HepG2 (cell line): ENCODE data around the gene NOVA2. TPM values are rescaled to one million over a fixed set of nuclear protein-coding genes. Genes with fewer than 3 reads are reported as not detected.

Experiments used
- FOXO1 ChIP-seq: sonication (generic); formaldehyde crosslinking; IDR thresholded peaks from 2 replicates; pipeline ENCODE4 v1.4.0; 2020; ENCODE audit warnings: missing genetic modification reagents
- KAT8 ChIP-seq: IDR thresholded peaks from 2 replicates; pipeline ENCODE4 v1.6.1; 2016; ENCODE audit warnings: missing genetic modification reagents, missing compliant biosample characterization
- KMT2A ChIP-seq: sonication (generic); formaldehyde crosslinking; IDR thresholded peaks from 2 replicates; pipeline ENCODE4 v1.4.0; 2020; ENCODE audit warnings: missing genetic modification reagents
- LCORL ChIP-seq, 2 experiments: fragments of 450-650 bp in 1 of 2; sonication (generic) in 1 of 2; formaldehyde crosslinking in 1 of 2; IDR thresholded peaks; 2 replicates each; pipeline versions ENCODE4 v1.5.0 to v1.6.1; 2017 to 2020; ENCODE audit warnings: antibody characterized with exemption in 1 of 2, missing genetic modification reagents in 1 of 2
- MAZ ChIP-seq, 2 experiments: sonication (generic) in 1 of 2; formaldehyde crosslinking in 1 of 2; IDR thresholded peaks; 2 replicates each; pipeline versions ENCODE4 v1.5.0 to v1.6.1; 2012 to 2020; ENCODE audit warnings: low read depth in 2 of 2, mild to moderate bottlenecking in 2 of 2, borderline replicate concordance in 1 of 2, improper control_type of control experiment in 1 of 2, low read length in 1 of 2, missing genetic modification reagents in 1 of 2, moderate library complexity in 1 of 2
- NFATC3 ChIP-seq: sonication (generic); formaldehyde crosslinking; IDR thresholded peaks from 2 replicates; pipeline ENCODE4 v1.5.1; 2020; ENCODE audit warnings: mild to moderate bottlenecking, missing genetic modification reagents
- NFIC ChIP-seq: IDR thresholded peaks from 2 replicates; pipeline ENCODE4 v1.6.1; 2012; ENCODE audit warnings: mild to moderate bottlenecking, low read length, inconsistent platforms
- NFKB2 ChIP-seq: sonication (generic); formaldehyde crosslinking; IDR thresholded peaks from 2 replicates; pipeline ENCODE4 v1.4.0; 2020; ENCODE audit warnings: missing genetic modification reagents, borderline replicate concordance
- NONO ChIP-seq, 2 experiments: fragments of 450-650 bp in 1 of 2; sonication (generic) in 1 of 2; formaldehyde crosslinking in 1 of 2; IDR thresholded peaks in 1 of 2; conservative IDR thresholded peaks in 1 of 2; 2 replicates each; pipeline versions ENCODE4 v1.6.1 to v1.8.0; 2017 to 2022; ENCODE audit warnings: mild to moderate bottlenecking in 1 of 2, missing genetic modification reagents in 1 of 2, moderate library complexity in 1 of 2
- PHF8 ChIP-seq: sonication (generic); formaldehyde crosslinking; IDR thresholded peaks from 2 replicates; pipeline ENCODE4 v1.5.0; 2020; ENCODE audit warnings: missing genetic modification reagents
- ZBTB14 ChIP-seq: sonication (generic); formaldehyde crosslinking; IDR thresholded peaks from 2 replicates; pipeline ENCODE4 v1.4.0; 2020; ENCODE audit warnings: missing genetic modification reagents
- ZBTB38 ChIP-seq: sonication (generic); formaldehyde crosslinking; IDR thresholded peaks from 2 replicates; pipeline ENCODE4 v1.5.1; 2020; ENCODE audit warnings: mild to moderate bottlenecking, missing genetic modification reagents
- ZNF235 ChIP-seq: sonication (generic); formaldehyde crosslinking; IDR thresholded peaks from 2 replicates; pipeline ENCODE4 v1.8.1; 2023; ENCODE audit warnings: mild to moderate bottlenecking, missing genetic modification reagents, borderline replicate concordance
- ZNF331 ChIP-seq: sonication (generic); formaldehyde crosslinking; IDR thresholded peaks from 2 replicates; pipeline ENCODE4 v1.4.0; 2020; ENCODE audit warnings: missing genetic modification reagents
- ZNF414 ChIP-seq: sonication (generic); formaldehyde crosslinking; IDR thresholded peaks from 2 replicates; pipeline ENCODE4 v1.5.0; 2020; ENCODE audit warnings: missing genetic modification reagents
- ZNF543 ChIP-seq: sonication (generic); formaldehyde crosslinking; IDR thresholded peaks from 2 replicates; pipeline ENCODE4 v1.4.0; 2020; ENCODE audit warnings: mild to moderate bottlenecking, missing genetic modification reagents
- ZSCAN5A ChIP-seq: sonication (generic); formaldehyde crosslinking; IDR thresholded peaks from 2 replicates; pipeline ENCODE4 v1.8.0; 2022; ENCODE audit warnings: mild to moderate bottlenecking, missing genetic modification reagents, borderline replicate concordance
- polyA plus RNA-seq, 8 experiments: library from polyadenylated mRNA; depleted of rRNA in 3 of 8; stranded (reverse) in 7 of 8; unstranded in 1 of 8; fragments of >200 nt; fragmentation: Illumina TruSeq in 4 of 8; extraction: Trizol in 4 of 8; gene quantifications; 2 replicates each; pipeline versions ENCODE4 v1.2.1 to v1.2.3, GENCODE V29; 2011 to 2016; ENCODE audit warnings: low read depth in 4 of 8, missing spikeins in 1 of 8, mixed read lengths in 1 of 8; ENCODE audit not compliant: insufficient read depth in 1 of 8
- total RNA-seq, 5 experiments: library from RNA; depleted of rRNA; stranded (reverse); fragments of >200 nt; fragmentation: Illumina TruSeq; extraction: Trizol; gene quantifications; 2 replicates each; pipeline ENCODE4 v1.2.3, GENCODE V29; 2016; ENCODE audit warnings: low read depth in 1 of 5
- TF ChIP-seq, protein P1 (sequence below): fragments of 450-650 bp; IDR thresholded peaks from 2 replicates; pipeline ENCODE4 v1.6.1; 2017
- TF ChIP-seq, protein P2 (sequence below): sonication (generic); formaldehyde crosslinking; IDR thresholded peaks from 2 replicates; pipeline ENCODE4 v1.4.0; 2020; ENCODE audit warnings: low read depth, mild to moderate bottlenecking, missing genetic modification reagents

NOVA2 gene
- total and polyA plus RNA-seq, 2 of the 13 experiments (the other 11 are each of a cell fraction or from before 2014, with no cell fraction given) = not detected

GRCh38 chr19:45902651-45903625 is 70.7 kb downstream of the NOVA2 start (continued):
- TF ChIP-seq, protein P1, sequence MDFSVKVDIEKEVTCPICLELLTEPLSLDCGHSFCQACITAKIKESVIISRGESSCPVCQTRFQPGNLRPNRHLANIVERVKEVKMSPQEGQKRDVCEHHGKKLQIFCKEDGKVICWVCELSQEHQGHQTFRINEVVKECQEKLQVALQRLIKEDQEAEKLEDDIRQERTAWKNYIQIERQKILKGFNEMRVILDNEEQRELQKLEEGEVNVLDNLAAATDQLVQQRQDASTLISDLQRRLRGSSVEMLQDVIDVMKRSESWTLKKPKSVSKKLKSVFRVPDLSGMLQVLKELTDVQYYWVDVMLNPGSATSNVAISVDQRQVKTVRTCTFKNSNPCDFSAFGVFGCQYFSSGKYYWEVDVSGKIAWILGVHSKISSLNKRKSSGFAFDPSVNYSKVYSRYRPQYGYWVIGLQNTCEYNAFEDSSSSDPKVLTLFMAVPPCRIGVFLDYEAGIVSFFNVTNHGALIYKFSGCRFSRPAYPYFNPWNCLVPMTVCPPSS = no peak
- TF ChIP-seq, protein P2, sequence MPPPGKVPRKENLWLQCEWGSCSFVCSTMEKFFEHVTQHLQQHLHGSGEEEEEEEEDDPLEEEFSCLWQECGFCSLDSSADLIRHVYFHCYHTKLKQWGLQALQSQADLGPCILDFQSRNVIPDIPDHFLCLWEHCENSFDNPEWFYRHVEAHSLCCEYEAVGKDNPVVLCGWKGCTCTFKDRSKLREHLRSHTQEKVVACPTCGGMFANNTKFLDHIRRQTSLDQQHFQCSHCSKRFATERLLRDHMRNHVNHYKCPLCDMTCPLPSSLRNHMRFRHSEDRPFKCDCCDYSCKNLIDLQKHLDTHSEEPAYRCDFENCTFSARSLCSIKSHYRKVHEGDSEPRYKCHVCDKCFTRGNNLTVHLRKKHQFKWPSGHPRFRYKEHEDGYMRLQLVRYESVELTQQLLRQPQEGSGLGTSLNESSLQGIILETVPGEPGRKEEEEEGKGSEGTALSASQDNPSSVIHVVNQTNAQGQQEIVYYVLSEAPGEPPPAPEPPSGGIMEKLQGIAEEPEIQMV (CRISPR knock-in tag) = no peak
- TF ChIP-seq ZNF235 (CRISPR knock-in tag) (0 out of 2 replicates have a peak, but pooled peaks have one; percentile 61), NFATC3 (CRISPR knock-in tag) (0 out of 2 replicates have a peak, but pooled peaks have one; percentile 43), ZNF331 (CRISPR knock-in tag) (no peak), LCORL (IDR thresholded peaks at IDR 0.05) (no peak), LCORL (CRISPR knock-in tag; IDR thresholded peaks at IDR 0.05) (no peak), ZSCAN5A (CRISPR knock-in tag) (no peak), ZBTB38 (CRISPR knock-in tag) (no peak), KMT2A (CRISPR knock-in tag) (peak; percentile 35; the same call in 1 of the 2 replicates), MAZ (IDR thresholded peaks at IDR 0.05; ENCODE audit: borderline replicate concordance, low read depth, low read length) (peak; percentile 75; the same call in 1 of the 2 replicates), MAZ (CRISPR knock-in tag; IDR thresholded peaks at IDR 0.05; ENCODE audit: low read depth) (0 out of 2 replicates have a peak, but pooled peaks have one; percentile 34), ZNF414 (0 out of 2 replicates have a peak, but pooled peaks have one; percentile 6), NONO (IDR thresholded peaks at IDR 0.05) (no peak), NONO (CRISPR knock-in tag; conservative IDR thresholded peaks at IDR 0.05) (peak; percentile 61; the same call in 1 of the 2 replicates), NFIC (no peak), PHF8 (CRISPR knock-in tag) (peak; percentile 82), FOXO1 (CRISPR knock-in tag) (no peak), KAT8 (CRISPR knock-in tag) (peak; percentile 64; the same call in 1 of the 2 replicates), NFKB2 (CRISPR knock-in tag) (no peak), ZBTB14 (CRISPR knock-in tag) (peak; percentile 58), ZNF543 (no peak; the same call in 1 of the 2 replicates)
